HL-60/S4 (cell line): ENCODE results near the gene FIS1.
"Not testable (repeated sequence)": the region's sequence is repeated elsewhere in the genome, so short reads cannot be mapped to it uniquely, and the experiment has no call there.

ENCODE experiments used
- in situ Hi-C: fragments of 300-500 bp; cut with MboI; formaldehyde crosslinking; loops from 2 replicates; pipeline ENCODE4 v1.14.3; 2022; ENCODE audit warnings: low sequenced_read_pairs

Gene FIS1

DNA sequence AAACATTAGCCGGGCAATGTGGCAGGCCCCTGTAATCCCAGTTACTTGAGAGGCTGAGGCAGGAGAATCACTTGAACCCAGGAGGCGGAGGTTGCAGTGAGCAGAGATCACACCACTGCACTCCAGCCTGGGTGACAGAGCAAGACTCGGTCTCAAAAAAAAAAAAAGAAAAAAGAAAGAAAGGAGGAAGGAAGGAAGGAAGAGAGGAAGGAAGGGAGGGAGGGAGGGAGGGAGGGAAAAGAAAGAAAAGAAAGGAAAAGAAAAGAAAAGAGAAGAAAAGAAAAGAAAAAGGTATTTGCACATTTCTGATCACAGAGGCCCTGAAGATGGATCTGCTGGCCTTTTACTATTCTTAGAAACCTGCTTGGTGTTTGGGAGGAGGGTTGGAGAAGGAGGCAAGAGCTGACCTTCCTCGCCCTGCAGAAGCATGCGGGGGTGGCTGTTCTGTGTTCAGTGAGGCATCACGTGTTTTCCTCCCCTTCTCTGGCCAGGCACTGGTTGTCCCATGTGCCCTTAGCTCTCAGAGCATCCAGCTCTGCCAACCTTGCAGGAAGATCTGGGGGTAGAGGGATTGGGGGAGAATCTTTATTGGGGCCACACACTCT is 19.3 kb upstream of the FIS1 start:
- in situ Hi-C loops = not testable (repeated sequence)

DNA sequence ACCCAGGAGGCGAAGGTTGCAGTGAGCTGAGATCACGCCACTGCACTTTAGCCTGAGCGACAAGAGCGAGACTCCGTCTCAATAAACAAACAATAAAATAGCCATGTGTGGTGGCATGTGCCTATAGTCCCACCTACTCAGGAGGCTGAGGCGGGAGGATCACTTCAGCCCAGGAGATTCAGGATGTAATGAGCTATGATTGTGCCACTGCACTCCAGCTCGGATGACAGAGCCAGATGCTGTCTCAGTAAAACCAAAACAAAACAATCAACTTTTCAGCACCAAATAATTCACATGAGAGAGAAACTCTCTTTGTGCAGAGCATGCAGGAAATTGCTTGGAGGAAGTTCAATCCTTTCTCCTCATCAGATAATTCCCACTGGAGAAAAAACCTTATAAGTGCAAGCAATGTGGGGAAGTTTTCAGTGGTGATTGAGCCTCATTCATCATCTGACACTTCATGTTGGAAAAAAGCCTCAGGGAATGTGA is 13.4 kb upstream of the FIS1 start:
- in situ Hi-C loops = no loop called here

DNA sequence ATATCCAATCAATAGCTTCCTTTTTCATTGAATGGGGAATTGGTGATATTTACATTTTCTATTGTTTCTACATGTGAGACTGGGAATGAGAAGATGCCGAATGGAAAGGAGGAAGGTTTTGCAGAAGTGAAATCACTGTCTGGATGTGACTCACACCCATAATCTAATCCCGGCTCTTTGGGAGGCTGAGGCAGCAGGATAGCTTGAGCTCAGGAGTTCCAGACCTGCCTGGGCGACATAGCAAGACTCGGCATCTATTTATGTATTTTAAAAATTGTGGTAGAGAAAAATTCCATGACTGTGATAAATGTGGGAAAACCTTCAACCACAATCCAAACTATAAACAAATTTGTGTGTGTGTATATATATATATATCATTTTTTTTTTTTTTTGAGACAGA is 10.9 kb upstream of the FIS1 start:
- in situ Hi-C loops = no loop called here

DNA sequence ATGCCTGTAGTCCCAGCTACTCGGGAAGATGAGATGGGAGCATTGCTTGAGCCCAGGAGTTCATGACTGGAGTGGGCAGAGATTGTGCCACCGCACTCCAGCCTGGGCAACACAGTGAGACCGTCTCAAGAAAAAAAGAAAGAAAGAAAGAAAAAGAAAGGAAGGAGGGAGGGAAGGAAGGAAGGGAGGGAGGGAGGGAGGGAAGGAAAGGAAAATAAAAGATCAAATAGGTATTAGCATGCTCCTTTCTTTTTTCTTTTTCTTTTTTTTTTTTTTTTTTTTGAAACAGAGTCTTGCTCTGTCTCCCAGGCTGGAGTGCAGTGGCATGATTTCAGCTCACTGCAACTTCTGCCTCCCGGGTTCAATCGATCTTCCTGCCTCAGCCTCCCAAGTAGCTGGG is 8.3 kb upstream of the FIS1 start:
- in situ Hi-C loops = not testable (repeated sequence)

GRCh38 chr7:101251871-101252659 is 7.2 kb upstream of the FIS1 start:
- in situ Hi-C loops = no loop called here

DNA sequence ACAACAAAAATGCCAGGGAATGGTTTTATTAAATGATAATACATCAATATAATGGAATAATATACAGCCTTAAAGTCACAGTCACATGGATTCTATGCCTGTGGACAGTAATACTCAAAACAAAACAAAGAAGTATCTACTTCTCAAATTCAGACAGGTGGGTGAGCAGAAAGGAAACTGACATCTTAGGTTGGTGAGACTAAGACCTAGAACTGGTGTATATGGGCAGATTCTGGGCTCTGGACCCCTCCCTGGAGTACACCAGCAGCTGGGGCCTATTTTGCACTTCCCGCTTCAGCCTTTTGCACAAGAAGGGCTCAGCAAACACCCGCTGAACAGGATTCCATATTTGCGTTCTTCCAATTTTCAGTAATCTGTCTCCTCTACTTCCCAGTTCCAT is 5.4 kb upstream of the FIS1 start:
- in situ Hi-C loops = no loop called here

DNA sequence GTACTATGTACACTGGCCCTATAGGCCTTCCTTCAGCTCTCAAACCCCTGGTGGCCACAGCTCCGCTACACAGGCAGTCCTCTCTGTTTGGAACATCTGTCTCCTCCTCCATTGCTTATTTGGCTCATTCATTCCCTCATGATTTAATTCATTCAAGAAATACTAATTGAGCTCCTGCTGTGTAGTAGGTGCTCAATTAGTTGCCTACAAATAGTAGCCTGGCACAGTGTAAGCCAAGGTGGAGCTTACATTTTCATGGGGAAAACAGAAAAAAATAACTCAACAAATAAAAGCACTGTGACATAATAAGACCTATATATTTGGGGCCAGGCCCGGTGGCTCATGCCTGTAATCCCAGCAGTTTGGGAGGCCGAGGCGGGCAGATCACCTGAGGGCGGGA is 3.4 kb upstream of the FIS1 start:
- in situ Hi-C loops = no loop called here

DNA sequence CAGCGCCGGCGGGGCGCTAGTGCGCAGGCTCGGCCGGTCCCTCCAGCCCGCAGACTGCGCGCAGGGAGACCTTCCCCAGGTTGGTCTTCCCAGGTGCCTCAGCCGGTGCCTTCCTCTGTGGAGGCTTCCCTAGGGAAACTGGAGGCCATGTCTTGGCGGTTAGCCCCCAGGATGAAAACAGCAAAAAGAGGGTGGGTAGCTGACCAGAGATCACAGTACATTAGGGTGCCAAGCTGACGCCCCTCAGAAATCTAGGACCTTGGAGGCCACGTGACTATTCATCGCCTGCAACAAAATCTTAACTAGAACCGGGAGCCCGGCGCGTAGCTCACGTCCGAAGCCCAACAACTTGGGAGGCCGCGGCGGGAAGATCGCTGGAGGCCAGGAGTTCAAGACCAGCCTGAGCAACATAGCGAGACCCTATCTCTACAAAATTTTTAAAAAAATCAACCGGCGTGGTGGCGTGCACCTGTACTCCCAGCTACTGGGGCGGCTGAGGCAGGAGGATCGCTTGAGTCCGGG is 327 bp upstream of the FIS1 start:
- in situ Hi-C loops = no loop called here

DNA sequence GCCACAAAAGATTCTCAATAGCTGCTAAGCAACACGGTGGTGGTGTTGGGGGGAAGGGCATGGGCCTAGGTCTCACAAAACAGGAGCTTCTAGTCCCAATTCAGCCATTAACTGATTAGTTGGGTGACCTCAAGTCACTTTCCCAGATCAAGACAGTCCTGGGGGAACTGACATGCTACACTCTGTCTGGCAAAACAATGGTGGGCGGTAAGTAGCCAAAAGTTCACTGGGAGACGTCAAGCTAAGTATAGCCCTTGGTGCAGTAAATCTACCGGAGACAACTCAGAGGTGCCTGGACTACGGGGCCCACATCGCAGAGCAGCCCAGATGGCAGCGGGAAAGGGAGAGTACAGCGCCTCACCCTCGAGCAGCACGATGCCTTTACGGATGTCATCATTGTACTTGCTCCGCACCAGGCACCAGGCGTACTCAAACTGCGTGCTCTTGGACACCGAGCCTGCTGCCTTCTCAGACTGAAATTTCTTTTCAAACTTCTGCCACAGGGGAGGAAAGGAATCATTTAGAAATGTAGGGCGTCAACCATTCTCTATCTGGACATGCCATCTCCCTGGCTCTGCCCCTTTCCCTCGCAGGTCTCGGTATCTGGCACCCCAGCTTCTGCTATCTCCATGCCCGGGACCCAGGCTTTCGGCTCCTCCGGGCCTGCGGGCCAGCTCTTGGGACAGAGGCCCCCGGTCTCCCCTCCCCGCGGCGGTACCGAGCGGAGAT is 1.1 kb downstream of the FIS1 start:
- in situ Hi-C loops = no loop called here

DNA sequence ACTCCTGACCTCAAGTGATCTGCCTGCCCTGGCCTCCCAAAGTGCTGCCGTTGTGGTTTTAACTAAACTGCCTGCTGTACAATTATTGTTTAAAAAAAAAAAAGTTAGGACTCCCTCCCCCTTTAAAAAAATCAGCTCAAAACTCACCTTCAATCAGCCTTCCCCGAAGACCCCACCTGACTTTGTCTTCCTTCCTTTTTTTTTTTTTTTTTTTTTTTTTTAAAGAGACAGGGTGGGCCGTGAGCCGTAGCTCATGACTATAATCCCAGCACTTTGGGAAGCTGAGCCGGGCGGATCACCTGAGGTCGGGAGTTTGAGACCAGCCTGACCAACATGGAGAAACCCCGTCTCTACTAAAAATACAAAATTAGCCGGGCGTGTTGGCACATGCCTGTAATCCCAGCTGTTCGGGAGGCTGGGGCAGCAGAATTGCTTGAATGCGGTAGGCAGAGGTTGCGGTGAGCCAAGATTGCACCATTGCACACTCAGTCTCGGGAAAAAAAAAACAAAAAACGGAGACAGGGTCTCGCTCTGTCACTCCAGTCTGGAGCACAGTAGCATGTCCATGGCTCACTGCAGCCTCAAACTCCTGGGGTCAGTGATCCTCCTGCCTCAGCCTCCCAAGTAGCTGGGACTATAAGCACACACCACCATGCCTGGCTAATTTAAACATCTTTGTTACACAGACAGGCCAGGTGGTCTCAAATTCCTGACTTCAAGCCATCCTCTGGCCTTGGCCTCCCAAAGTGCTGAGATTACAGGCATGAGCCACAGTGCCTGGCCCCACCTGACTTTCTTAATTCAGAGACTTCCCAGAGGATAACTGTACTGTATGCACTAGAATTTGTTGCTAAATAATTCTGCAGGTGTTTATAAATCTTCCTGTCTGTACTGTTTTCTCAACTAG is 3.2 kb downstream of the FIS1 start:
- in situ Hi-C loops = no loop called here

DNA sequence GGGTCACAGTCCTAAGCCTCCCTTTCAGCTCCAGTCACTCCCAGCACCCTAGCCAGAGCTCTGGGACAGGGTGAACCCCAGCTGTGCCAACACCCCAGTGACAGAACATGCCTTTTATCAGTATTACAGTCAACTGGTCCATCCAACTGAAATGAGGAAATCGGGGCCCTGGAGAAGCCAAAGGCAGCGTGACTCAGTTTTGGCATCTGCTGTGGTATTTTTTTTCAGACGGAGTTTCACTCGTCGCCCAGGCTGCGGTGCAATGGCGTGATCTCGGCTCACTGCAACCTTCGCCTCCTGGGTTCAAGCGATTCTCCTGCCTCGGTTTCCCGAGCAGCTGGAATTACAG is 3.9 kb downstream of the FIS1 start:
- in situ Hi-C loops = no loop called here

GRCh38 chr7:101240226-101241014 is 4.5 kb downstream of the FIS1 start:
- in situ Hi-C loops = no loop called here

DNA sequence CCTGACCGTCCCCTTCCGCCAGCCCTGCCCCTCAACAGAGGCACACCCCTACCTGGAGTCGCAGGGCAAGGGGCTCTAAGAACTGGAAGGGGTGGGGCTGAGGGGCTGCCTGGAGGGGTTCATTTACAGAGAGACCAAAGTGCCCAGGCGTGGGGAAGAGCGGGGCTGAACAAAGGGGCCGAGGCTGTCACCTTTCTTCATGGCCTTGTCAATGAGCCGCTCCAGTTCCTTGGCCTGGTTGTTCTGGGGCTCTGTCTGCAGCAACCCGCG is 5.0 kb downstream of the FIS1 start:
- in situ Hi-C loops = no loop called here

DNA sequence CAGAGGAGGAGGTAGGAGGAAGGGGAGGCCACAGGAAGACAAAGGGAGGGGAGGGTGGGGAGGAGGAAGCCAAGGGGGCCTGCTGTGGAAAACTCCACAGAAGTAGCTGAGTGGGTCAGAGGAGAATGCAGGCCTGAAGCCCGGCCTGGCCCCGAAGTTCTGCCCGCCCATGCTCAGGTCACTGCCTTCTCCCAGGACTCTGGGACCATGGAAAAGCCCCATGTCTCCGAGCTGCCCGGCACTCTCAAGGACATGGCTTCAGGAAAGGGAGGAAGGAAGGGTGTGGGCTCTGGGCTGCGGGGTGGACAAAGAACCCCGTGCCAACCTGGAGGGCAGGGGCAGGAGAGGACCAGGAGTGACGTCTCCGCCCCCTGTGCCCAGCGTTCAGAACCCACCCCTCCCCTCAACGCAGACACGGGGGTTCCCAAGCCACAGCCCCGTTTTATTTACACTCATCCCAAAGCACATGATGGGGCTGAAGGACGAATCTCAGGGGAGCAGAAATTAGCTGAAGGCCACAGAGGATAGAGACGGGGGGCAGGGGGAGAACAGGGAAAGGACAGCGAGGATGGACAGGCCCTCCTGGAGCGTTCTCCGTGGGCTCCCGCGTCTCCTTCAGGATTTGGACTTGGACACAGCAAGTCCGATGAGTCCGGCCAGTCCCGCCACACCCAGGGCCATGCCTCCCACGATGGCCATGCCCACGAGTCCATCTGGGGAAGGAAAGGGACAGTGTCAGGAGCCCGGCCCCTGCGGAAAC is 5.5 kb downstream of the FIS1 start:
- in situ Hi-C loops = no loop called here

DNA sequence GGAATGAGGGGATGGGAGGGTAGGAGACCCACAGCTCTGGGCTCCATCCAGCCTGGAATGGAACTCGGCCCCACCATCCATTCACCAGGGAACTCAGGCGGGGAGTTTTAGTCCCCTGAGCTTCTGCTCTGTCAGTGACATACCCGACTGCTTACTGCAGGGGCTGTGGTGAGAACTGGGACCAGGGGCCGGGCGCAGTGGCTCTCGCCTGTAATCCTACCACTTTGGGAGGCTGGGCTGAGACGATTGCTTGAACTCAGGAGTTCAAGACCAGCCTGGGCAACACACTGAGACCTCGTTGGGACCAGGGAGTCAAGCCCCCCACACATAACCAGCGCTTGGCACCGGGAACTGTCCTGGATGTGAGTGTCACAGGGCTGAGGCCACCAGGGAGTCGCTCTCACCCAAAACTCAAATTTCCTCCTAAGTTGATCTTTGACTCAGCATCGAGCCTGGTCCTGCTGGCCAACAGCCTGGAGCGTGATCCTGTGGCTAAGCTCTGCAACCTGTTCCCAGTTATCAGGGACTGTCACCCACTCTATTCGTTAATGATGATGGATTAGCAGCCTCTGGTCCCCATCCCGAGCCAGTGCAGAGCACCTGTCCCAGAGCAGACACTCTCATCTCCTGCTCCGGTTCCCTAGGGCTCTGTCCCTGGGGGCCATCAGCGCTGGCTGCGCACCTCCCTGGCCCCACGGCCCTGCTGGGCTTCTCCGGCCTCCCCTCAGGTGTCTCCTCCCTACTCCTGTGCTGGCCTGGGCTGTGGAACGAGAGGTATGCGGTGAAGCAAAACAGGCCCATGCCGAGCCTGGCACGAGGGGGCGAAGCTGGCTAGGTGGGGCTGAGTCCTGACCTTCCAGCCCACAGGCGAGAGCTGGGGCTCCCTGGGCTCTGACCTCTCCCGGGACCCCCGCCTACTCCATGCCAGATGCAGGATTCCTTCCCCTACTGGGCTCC is 6.4 kb downstream of the FIS1 start:
- in situ Hi-C loops = no loop called here

DNA sequence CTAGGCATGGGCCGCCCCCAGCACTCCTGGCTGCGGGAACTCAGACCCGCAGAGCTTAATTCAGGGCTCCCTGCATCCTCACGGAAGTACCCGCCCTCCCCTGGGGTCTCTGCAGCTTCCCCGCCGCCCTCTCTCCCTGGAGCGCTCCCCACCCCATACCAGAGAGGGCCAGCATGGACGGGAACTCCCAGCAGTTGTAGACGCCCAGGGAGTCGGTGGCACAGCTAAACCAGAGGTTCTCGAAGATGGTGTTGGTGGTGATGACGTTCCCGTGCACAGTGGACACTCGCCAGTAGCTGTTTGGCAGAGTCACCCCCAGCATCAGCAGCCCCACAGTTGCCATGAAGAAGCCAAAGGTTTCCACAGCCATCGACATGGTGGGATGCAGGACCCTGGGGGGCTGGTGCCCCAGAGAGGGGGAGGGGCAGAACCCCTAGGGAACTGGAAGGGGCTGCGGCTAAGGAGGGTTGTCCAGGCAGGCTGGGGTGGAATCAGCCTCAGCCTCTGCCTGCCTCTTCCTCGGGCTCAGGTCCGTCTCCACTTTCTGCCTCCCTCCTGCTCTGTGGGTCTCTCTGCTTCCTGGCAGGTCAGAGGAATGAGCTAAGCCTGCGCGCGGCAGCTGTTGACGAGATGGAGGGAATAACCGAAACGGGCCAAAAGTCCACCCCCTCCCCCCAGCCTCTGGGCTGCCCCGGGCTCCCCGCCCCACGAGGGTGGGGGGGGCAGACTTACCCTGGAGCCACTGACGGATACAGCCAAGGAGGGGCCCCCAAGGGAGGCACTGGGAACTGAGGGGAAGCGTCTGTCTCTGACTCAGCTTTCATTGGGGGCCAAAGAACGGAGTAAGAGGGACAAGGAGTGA is 7.4 kb downstream of the FIS1 start, which contains the start of gene CLDN15:
Gene CLDN15 (minus strand): TSS at position 597 of the 862 bp plus-strand sequence. CDS start 221 bp downstream, at position 376.
- in situ Hi-C loops = no loop called here

DNA sequence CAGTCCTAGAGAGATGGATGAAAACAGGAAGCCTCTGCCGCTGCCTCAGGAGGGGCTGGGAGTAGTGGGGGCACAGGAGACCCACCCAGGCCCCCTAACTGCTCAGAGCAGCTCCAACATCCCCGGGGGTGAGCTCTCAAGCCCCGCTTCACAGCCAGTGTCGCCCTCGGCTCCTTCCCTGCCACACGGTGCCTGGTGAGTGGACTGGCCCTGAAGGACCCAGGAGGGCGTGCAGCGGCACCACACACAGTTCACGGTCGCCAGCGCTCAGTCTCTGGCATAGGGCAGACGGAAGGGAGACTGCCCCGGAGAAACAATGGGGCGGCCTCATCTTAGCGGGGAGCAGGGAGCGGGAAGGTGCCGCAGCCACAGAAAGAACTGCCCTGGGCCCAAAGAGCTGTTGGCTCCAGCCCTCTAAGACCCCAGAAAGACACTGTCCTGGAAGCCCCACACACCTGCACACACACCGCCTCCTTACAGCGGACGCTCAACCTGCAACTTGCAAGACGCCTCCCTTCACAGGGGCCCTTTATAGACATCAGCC is 8.5 kb downstream of the FIS1 start:
- in situ Hi-C loops = no loop called here
